T-helper 2 cell (primary cell): ENCODE results near the gene PRR15L.
"Not testable (repeated sequence)": the region's sequence is repeated elsewhere in the genome, so short reads cannot be mapped to it uniquely, and the experiment has no call there.

Experiments used
- DNase-seq, 5 experiments: peaks; one replicate each; pipeline versions ENCODE4 v3.0.0 to v3.0.0-alpha.2; 2012 to 2022

The PRR15L gene

DNA sequence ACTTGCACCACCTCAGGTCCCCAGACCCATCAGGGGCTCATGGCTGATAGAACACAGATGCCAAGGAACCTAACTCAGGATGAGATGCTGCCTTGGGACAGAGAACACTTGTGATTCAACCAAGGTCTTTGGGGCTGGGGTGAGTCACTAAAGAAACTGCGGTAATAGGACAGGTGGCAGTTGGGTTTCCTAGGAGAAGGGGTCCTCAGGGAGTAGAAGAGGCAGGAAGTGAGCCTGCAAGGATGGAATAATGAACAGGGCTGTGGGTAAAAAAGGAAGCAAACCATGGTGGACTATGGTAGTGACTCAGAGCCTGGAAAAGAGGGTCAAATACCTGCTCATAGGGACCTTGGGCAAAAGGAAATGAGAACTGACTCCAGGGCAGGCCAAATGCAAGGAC is 22.8 kb downstream of the PRR15L start:
- no peak for DNase-seq

DNA sequence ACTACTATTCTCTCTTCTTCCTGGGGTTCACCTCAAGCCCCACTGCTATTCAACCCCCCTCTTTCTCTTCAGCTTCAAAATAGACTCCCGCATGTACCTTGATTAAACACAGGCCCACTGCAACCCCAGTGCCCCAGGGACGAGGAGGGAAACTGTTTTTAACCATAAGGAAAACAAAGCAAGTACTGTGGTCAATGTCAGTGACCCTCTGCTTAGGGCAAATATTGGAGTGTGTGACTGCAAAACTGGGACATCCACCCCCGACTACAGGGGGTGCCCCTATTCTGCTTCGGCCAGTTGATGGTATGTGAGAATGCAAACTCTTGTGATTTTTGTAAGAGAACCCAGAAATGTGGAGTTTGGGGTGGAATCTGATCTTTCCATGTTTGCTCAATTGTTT is 25.8 kb downstream of the PRR15L start:
- no peak for DNase-seq

DNA sequence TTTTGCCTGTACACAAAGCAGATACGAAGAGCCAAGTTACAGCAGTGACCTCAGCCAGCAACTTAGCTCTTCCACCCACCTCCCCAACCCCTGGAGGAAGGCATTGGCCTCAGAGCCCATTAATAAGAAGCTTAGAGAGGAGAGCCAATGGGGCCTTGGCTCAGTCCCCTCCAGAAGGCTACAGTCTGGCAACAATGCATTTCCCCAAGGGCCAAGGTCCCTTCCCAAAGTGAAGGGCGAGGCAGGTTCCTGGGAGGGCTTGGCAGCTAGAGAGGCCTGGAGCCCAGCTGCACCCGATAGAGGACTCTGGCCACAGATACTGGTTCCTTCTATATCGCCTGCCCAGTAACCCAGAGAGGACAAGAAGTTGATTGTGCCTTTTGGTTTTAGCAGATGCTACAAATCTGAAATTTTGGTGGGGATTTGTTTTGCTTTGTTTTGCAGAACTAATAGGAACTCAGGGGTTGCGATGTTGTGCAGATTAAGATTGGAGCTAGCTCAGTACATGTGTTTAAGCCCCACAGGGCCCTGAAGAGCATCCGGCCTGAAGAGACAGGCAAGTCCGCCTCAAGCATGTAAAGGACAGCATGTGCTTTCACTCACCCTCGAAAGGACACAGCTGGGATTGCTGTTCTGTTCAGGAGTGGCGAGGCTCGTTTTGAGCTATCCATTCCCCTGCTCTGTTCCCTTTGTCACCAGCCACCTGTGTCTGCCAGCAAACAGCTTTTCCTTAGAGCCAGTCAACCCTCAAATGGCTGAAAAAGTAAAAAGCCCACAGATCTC is 28.3 kb downstream of the PRR15L start:
- DNase-seq = no peak

DNA sequence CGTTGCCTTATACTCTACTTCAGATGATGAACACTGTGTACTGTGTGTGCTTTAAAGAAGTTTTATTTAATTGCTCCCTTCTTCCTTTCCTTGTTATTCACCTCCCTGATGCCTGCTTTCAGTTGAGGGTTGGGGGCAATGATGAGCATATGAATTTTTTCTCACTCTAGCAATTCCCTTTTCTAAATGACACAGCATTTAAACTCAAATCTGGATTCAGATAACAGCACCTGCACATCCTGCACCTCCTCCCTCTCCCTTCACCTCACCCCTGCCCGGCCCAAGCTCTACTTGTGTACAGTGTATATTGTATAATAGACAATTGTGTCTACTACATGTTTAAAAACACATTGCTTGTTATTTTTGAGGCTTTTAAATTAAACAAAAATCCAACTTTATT is 29.3 kb downstream of the PRR15L start:
- peak in 1 of 5 experiments; percentile 22 for DNase-seq

DNA sequence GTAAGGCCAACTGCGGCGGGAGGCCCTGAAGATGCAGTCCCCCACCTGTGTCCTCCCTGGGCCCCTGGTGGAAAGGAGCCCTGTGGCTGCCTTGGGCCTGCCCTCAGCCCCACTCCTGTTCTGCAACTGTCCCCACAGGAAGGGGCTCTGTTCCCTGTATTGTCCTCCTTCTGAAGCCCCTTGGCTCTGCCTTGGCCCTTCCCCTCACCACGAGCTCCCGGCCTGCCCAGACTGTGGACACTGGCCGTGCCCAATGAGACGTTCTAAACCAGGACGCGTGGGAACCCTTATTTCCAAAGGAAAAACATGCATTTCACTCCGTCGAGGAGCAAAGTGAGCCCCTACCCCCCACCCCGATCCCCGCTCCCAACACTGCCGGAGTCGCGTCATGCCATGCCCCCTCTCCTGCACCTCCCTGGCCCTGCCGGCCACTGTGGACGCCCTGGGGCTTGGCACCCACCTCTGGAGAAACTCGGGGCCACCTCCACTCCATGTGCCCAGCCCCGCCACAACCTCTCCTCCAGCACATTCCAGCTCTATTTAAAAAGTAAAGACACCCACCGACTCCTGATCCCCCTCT is 29.8 kb downstream of the PRR15L start:
- DNase-seq = no peak

DNA sequence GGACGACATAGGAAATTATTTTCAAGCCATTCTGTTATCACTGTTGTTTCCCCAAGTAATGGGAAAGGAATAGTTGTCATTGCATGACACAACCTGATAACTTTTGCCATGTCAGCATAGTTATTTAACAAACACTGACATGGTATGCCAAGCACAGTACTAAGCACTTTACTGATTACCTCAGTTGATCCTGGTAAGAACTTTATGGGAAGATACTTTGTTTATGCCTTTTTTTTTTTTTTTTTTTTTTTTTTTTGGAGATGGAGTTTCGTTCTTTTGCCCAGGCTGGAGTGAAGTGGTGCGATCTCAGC is 32.0 kb downstream of the PRR15L start:
- no peak for DNase-seq

DNA sequence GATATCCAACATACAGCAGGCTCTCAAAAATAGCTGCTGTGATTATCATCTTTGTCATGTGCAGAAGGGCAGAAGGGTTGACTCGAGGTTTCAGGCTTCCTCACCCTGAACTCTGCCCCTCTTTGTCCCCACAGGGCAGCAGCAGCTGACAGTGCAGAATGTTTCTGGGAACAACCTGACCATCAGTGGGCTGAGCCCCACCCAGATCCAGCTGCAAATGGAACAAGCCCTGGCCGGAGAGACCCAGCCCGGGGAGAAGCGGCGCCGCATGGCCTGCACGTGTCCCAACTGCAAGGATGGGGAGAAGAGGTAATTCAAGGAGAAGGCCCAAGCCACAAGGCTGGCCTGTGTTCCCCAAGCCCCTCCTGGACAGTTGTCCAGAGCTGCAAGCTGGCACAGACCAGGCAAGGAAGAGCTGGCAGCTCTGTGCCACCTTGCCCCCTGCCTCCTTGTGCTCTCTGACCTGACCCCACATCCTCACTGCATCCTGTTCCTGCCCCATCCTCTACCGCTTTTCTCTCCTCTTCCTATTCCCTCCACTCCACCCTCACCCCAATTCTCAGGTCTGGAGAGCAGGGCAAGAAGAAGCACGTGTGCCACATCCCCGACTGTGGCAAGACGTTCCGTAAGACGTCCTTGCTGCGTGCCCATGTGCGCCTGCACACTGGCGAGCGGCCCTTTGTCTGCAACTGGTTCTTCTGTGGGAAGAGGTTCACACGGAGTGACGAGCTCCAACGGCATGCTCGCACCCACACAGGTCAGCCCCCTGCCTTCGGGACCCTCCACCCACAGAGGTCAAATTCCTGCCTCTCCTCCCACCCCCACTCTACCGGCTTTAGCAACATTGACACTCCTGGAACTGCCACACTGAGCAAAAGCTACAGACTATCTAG is 32.7 kb downstream of the PRR15L start:
- DNase-seq = no peak

DNA sequence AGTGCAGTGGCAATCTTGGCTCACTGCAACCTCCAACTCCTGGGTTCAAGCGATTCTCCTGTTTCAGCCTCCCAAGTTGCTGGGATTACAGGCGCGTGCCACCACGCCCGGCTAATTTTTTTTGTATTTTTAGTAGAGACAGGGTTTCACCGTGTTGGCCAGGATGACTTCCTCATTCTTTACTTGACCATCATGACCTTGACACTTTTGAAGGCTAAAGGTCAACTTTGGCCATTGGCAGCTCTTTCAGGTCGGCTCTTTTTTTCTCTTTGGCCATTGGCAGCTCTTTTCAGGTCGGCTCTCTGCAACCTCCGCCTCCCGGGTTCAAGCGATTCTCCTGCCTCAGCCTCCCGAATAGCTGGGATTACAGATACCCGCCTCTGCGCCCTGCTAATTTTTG is 37.8 kb downstream of the PRR15L start:
- DNase-seq = not testable (repeated sequence)

DNA sequence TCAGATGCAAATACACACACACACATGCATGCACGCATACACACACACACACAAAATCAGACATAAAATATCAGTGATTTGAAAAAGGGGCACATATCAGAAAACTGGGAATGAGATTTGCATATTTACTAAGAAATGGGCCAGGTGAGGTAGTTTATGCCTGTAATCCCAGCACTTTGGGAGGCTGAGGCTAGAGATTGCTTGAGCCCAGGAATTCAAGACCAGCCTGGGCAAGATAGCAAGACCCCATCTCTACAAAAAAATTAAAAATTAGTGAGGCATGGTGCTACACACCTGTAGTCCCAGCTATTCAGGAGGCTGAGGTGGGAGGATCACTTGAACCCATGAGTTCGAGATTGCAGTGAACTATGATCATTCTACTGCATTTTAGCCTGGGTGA is 38.7 kb downstream of the PRR15L start:
- DNase-seq = no peak

DNA sequence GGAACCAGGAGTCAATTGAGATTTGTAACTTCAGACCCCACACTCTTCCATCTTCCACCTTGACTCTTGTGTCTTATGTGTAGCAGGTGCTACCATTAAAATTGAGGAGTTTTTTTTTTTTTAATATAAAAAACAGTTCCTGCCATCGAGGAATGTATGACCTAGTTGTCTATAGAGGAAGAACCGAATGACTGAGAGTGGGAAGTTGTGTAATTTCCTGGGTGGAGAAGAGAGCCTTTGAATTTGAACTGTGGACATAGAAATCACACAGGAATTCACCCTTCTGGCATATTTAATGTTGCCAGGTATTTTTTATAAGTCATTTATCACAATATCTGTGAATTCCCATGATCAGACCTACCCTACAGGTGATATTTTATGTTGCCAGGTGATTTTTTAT is 39.7 kb downstream of the PRR15L start:
- no peak for DNase-seq

DNA sequence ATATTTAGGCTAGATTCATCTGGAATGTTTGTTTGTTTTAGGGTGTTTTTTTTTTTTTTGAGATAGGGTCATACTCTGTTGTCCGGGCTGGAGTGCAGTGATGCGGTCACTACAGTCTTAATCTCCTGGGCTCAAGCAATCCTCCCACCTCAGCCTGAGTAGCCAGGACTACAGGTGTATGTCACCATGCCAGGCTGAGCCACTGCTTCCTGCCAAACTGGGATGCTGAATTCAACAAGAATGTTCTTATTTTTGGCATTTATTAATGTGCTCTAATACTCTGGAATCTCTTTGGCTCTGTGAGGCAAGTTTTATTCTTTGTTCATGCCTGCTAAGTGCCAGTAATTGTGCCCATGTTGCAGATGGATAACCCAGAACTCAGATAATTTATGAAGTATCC is 40.1 kb downstream of the PRR15L start:
- no peak for DNase-seq

DNA sequence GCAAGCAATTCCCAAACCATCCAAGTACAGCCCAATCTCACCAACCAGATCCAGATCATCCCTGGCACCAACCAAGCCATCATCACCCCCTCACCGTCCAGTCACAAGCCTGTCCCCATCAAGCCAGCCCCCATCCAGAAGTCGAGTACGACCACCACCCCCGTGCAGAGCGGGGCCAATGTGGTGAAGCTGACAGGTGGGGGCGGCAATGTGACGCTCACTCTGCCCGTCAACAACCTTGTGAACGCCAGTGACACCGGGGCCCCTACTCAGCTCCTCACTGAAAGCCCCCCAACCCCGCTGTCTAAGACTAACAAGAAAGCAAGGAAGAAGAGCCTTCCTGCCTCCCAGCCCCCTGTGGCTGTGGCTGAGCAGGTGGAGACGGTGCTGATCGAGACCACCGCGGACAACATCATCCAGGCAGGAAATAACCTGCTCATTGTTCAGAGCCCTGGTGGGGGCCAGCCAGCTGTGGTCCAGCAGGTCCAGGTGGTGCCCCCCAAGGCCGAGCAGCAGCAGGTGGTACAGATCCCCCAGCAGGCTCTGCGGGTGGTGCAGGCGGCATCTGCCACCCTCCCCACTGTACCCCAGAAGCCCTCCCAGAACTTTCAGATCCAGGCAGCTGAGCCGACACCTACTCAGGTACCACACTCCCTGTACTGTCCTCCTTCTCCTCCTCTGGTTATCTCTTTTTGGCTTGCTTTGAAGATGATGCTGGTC is 41.0 kb downstream of the PRR15L start:
- DNase-seq = no peak

DNA sequence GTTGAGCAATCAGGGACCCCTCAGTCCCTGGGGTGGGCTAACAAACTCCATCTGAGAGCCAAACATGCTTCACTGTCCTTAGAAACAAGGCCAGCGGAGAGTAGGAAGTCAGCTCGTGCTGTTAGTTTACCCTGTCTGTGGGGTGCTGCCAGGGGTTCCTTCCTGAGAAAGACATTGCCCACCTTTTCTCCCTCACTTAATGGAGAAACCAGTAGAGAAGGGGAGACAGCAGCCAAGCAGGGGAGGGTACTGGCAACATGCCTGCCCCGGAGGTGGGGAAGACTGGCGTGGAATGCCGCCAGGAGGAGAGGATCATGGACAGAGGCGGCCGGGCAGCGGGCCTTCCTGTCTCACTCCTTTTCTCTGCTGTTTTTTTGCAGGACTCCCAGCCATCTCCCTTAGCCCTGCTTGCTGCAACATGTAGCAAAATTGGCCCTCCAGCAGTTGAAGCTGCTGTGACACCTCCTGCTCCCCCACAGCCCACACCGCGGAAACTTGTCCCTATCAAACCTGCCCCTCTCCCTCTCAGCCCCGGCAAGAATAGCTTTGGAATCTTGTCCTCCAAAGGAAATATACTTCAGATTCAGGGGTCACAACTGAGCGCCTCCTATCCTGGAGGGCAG is 41.8 kb downstream of the PRR15L start:
- no peak for DNase-seq

DNA sequence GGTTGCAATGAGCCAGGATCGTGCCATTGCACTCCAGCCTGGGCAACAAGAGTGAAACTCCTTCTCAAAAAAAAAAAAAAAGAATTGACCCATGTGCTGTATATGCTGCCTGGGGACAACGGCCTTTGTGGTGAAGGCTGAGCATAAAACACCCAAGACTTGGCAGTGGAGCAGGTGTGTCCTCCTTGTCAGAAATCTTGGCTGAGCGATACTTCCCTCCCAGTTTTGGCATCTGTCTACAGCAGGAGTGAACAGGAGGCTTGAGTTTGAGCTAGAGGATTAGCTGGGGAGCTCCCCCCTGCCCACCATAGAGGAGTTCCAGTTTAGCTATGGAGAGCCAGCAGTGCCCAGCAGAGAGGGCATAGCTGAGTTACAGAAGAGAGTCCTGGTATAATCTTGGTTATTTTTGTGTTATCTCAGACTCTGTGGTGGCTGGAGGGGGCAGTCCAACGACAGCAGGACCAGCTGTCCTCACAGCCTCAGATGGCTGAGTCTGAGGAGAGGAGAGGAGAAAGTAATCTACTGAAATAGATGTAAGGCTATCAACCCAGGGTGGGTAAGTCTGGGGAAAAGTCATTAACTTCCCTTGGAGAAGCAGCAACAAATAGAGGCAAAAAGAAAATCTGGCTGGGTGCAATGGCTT is 43.3 kb downstream of the PRR15L start:
- no peak for DNase-seq

DNA sequence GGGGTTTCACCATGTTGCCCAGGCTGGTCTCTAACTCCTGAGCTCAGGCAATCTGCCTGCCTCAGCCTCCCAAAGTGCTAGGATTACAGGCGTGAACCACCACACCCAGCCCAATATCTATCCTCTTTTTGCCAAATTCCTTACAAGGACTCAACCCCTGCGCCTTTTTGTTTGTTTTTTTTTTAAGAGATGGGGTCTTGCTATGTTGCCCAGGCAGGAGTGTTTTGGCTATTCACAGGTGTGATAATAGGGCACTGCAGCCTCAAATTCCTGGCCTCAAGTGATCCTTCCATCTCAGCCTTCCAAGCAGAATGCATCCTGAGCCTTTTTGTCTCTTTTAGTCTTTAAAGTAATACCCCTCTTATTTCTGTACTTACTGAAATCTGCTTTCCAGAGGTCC is 44.6 kb downstream of the PRR15L start:
- DNase-seq = no peak

DNA sequence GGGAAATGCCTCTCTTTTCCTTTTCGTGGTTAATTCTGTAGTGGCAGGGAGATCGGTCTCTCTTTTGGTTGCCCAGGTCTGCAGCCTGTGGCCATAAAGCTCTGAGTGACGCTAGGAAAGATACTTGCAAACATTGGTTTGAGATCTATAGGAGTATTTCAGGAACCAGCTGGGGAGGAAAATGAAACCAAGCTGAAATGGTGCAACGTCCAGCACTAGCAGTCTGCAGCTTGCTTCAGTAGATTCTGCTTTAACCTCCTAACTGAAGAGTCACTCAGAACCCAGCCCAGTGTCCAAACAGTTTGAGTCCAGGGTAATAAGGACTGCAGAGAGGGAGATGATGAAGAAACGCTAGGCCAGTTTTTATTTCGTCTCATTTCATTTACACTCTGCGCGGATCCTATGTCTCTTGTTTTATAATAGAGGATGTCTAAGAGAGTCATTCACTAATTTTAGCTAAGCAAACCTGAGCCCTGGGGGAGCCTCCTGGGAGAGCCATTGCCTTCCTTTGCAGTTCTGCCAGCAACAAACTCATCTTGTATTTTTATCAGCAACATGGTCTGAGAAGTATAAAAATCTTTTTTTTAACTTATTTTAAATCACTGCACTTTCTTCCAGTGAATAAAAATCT is 49.6 kb downstream of the PRR15L start:
- DNase-seq = no peak

DNA sequence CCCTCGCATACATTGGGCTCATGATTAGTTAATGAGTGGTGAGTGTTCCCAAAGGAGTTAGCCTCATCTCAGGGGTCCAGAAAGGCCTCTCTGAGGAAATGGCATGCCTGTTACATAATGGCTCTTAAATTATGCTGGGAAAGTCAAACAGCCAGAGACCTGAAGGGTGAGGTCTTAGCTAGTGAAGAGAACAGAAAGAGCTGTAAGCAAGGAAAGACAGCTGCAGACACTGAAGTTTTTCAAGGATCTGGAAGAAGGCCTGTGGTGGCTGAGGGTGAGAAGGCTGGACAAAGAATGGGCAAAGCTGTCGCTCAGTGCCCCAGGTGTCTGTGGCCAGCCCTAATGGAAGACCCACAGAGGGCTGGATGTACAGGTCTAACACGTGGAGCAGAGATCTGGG is 51.2 kb downstream of the PRR15L start:
- DNase-seq = no peak

DNA sequence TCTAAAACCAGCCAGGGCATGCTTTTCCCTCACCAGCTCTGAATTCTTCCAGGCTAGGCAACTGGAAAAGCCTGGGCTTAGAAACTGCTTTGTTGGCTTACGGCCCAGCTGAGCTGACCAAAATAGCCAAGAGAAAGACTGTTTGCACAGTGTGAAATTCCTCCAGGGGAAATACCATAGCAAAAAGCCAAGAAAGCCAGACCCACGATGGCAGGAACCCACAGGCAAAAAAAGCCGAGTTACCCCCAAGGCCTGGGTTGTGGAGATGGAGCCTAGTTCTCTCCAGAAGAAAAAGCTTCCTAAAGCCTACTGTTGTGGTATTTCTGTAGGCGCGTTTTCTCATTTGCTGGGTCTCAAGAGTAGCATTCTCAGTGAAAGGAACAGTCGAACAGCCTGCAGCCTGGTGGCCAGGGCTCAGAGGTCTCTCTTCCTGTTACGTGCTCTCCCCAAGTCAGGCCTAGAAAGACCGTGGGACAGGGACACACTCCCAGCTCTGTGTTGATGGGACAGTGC is 52.4 kb downstream of the PRR15L start:
- DNase-seq = no peak

DNA sequence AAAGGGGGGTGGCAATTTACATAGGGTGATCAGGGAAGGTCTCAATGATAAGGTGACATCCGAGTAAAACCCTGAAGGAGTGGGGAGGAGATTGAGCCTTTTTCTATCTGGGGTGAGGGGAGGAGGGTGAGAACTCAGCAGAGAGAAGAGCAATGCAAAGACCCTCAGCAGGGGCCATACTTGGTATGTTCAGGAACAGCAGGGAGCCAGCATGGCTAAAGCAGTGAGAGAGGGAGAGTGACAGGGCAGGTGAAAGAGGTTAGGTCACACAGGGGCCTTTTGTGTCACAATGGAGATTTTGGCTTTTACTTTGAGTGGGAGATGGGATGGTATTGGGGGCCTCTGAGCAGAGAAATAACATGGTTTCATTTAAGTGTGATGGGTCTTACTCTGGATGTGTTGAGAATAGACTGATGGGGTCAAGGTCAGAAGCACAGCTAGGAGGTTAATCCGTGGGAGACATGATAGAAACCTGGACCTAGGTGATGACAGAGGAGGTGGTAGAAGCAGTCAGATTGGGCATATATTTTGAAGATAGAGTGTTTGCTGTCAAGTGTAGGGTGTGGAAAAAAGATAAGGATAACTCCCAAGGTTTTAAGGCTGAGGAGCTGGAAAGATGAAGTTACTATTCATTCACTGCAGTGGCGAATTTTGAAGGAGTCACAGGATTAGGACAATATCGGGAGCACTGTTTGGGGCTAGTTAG is 55.5 kb downstream of the PRR15L start:
- no peak for DNase-seq
